HEK293 (cell line): ENCODE measurements around the gene VEZT.

ENCODE experiments used
- FEZF1 ChIP-seq: fragments of 450-650 bp; formaldehyde crosslinking; IDR thresholded peaks from 2 replicates; pipeline ENCODE4 v1.5.1; 2016; ENCODE audit warnings: missing biosample characterization, missing genetic modification characterization
- GLI4 ChIP-seq: fragments of 450-650 bp; formaldehyde crosslinking; IDR thresholded peaks from 2 replicates; pipeline ENCODE4 v1.5.1; 2016; ENCODE audit warnings: missing biosample characterization, missing genetic modification characterization
- HIC1 ChIP-seq: fragments of 450-650 bp; formaldehyde crosslinking; IDR thresholded peaks from 2 replicates; pipeline ENCODE4 v1.5.1; 2016; ENCODE audit warnings: missing biosample characterization, missing genetic modification characterization
- HOXD13 ChIP-seq: sonication (generic); formaldehyde crosslinking; IDR thresholded peaks from 2 replicates; pipeline ENCODE4 v1.8.0; 2022; ENCODE audit warnings: missing genetic modification reagents, borderline replicate concordance
- KLF8 ChIP-seq: fragments of 450-650 bp; formaldehyde crosslinking; IDR thresholded peaks from 2 replicates; pipeline ENCODE4 v1.5.1; 2016; ENCODE audit warnings: missing biosample characterization, missing genetic modification characterization
- PRDM1 ChIP-seq: fragments of 450-650 bp; formaldehyde crosslinking; IDR thresholded peaks from 2 replicates; pipeline ENCODE4; 2016; ENCODE audit warnings: missing biosample characterization, missing genetic modification characterization
- YY1 ChIP-seq: fragments of 450-650 bp; formaldehyde crosslinking; IDR thresholded peaks from 2 replicates; pipeline ENCODE4 v1.5.1; 2018; ENCODE audit warnings: missing biosample characterization, missing genetic modification characterization
- YY2 ChIP-seq: fragments of 450-650 bp; formaldehyde crosslinking; IDR thresholded peaks from 2 replicates; pipeline ENCODE4 v1.5.1; 2016; ENCODE audit warnings: missing biosample characterization, missing genetic modification characterization
- ZFP69B ChIP-seq: fragments of 450-650 bp; formaldehyde crosslinking; IDR thresholded peaks from 2 replicates; pipeline ENCODE4 v1.5.1; 2016; ENCODE audit warnings: missing biosample characterization, missing genetic modification characterization
- ZNF114 ChIP-seq: fragments of 450-650 bp; formaldehyde crosslinking; IDR thresholded peaks from 2 replicates; pipeline ENCODE4 v1.5.0; 2017; ENCODE audit warnings: missing biosample characterization, missing genetic modification characterization
- ZNF121 ChIP-seq: fragments of 450-650 bp; formaldehyde crosslinking; IDR thresholded peaks from 2 replicates; pipeline ENCODE4 v1.5.1; 2016; ENCODE audit warnings: missing biosample characterization, missing genetic modification characterization
- ZNF132 ChIP-seq: fragments of 450-650 bp; formaldehyde crosslinking; IDR thresholded peaks from 2 replicates; pipeline ENCODE4 v1.5.1; 2017; ENCODE audit warnings: missing biosample characterization, missing genetic modification characterization, borderline replicate concordance
- ZNF221 ChIP-seq: fragments of 450-650 bp; formaldehyde crosslinking; IDR thresholded peaks from 2 replicates; pipeline ENCODE4 v1.5.1; 2017; ENCODE audit warnings: missing biosample characterization, missing genetic modification characterization, borderline replicate concordance
- ZNF239 ChIP-seq: fragments of 450-650 bp; formaldehyde crosslinking; IDR thresholded peaks from 2 replicates; pipeline ENCODE4 v1.5.1; 2016; ENCODE audit warnings: missing biosample characterization, missing genetic modification characterization
- ZNF266 ChIP-seq: fragments of 450-650 bp; formaldehyde crosslinking; IDR thresholded peaks from 2 replicates; pipeline ENCODE4 v1.5.1; 2016; ENCODE audit warnings: missing biosample characterization, missing genetic modification characterization, low read depth
- ZNF335 ChIP-seq: fragments of 450-650 bp; formaldehyde crosslinking; conservative IDR thresholded peaks from 2 replicates; pipeline ENCODE4 v1.5.1; 2016; ENCODE audit warnings: missing biosample characterization, missing genetic modification characterization
- ZNF362 ChIP-seq: fragments of 450-650 bp; formaldehyde crosslinking; IDR thresholded peaks from 2 replicates; pipeline ENCODE4 v1.5.1; 2016; ENCODE audit warnings: missing biosample characterization, missing genetic modification characterization
- ZNF366 ChIP-seq: fragments of 450-650 bp; formaldehyde crosslinking; conservative IDR thresholded peaks from 2 replicates; pipeline ENCODE4 v1.5.1; 2016; ENCODE audit warnings: missing biosample characterization, missing genetic modification characterization
- ZNF391 ChIP-seq: fragments of 450-650 bp; formaldehyde crosslinking; IDR thresholded peaks from 2 replicates; pipeline ENCODE4 v1.5.1; 2016; ENCODE audit warnings: low read depth, missing biosample characterization, missing genetic modification characterization, borderline replicate concordance
- ZNF404 ChIP-seq: fragments of 450-650 bp; formaldehyde crosslinking; IDR thresholded peaks from 2 replicates; pipeline ENCODE4 v1.5.1; 2017; ENCODE audit warnings: missing biosample characterization, missing genetic modification characterization
- ZNF433 ChIP-seq: fragments of 450-650 bp; formaldehyde crosslinking; IDR thresholded peaks from 2 replicates; pipeline ENCODE4 v1.5.1; 2016; ENCODE audit warnings: missing biosample characterization, missing genetic modification characterization, low read depth
- ZNF776 ChIP-seq: fragments of 450-650 bp; formaldehyde crosslinking; IDR thresholded peaks from 2 replicates; pipeline ENCODE4 v1.5.0; 2017; ENCODE audit warnings: missing biosample characterization, missing genetic modification characterization, borderline replicate concordance
- ZSCAN23 ChIP-seq: fragments of 450-650 bp; formaldehyde crosslinking; IDR thresholded peaks from 2 replicates; pipeline ENCODE4 v1.5.1; 2016; ENCODE audit warnings: missing biosample characterization, missing genetic modification characterization
- TF ChIP-seq, protein P1 (sequence below): fragments of 450-650 bp; formaldehyde crosslinking; IDR thresholded peaks from 2 replicates; pipeline ENCODE4 v1.5.1; 2016; ENCODE audit warnings: missing biosample characterization, missing genetic modification characterization
- TF ChIP-seq, protein P2 (sequence below): fragments of 450-650 bp; formaldehyde crosslinking; IDR thresholded peaks from 2 replicates; pipeline ENCODE4 v1.5.1; 2016; ENCODE audit warnings: missing biosample characterization, missing genetic modification characterization
- TF ChIP-seq, protein P3 (sequence below): fragments of 450-650 bp; formaldehyde crosslinking; IDR thresholded peaks from 2 replicates; pipeline ENCODE4 v1.5.1; 2016; ENCODE audit warnings: missing biosample characterization, missing genetic modification characterization
- TF ChIP-seq, protein P4 (sequence below): fragments of 450-650 bp; formaldehyde crosslinking; IDR thresholded peaks from 2 replicates; pipeline ENCODE4 v1.5.1; 2017; ENCODE audit warnings: missing biosample characterization, missing genetic modification characterization

Gene VEZT

DNA sequence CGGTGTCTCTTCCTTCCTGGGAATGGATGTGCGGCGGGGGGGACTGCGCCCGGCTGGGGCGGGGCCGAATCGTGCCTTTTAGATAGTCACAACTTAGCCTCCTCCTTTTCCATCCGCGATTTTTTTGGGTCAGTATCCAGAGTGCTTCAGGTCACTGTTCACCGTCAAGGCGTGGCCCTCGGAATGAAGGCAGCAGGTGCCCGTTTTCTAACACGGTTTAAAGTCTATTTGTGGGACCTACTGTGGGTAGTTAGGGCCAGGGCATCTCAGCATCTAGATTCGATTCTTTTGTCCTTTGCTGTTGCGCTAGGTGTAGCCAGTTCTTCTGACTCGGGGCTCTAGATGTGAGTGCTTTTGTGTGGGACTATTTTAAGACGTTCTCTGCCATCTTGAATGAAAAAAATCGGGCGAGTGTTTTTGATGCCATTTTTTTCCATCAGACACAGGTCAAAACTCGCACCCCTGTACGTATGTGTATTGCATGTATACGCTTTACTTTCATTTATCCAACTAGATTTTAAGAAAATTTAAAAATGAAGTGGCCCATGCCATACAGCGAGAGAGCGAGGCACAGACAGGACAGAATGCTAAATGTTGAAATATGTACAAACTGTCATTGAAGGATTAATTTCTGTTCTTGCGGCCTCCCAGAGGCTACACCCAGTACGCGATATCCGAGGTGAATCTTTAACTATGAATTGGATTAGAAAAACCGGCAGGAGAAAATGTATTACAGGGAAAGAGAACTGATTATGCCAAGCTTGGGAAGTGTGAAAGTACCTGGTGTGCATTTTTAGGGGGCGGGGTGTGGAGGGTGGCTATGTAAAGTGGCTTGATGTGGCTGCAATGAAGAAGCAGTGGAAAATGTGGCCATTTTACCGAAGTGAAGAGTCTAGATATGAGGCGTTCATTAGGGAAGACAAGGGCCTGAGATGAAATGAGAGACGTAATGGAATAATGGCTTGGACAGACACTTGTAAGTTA lies 835 bp downstream of the VEZT start (continued):
- TF ChIP-seq, protein P1, sequence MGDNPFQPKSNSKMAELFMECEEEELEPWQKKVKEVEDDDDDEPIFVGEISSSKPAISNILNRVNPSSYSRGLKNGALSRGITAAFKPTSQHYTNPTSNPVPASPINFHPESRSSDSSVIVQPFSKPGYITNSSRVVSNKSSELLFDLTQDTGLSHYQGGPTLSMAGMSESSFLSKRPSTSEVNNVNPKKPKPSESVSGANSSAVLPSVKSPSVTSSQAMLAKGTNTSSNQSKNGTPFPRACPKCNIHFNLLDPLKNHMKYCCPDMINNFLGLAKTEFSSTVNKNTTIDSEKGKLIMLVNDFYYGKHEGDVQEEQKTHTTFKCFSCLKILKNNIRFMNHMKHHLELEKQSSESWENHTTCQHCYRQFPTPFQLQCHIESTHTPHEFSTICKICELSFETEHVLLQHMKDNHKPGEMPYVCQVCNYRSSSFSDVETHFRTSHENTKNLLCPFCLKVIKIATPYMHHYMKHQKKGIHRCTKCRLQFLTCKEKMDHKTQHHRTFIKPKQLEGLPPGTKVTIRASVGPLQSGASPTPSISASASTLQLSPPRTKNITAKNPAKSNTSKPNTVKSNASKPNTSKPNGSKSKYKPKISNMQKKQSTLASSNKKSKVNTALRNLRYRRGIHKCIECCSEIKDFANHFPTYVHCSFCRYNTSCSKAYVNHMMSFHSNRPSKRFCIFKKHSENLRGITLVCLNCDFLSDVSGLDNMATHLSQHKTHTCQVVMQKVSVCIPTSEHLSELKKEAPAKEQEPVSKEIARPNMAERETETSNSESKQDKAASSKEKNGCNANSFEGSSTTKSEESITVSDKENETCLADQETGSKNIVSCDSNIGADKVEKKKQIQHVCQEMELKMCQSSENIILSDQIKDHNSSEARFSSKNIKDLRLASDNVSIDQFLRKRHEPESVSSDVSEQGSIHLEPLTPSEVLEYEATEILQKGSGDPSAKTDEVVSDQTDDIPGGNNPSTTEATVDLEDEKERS = no peak
- peak; percentile 43; the same call in 1 of the 2 replicates for TF ChIP-seq YY1 (tag by site-specific recombination)
- no peak; the same call in 1 of the 2 replicates for TF ChIP-seq ZNF366 (tag by site-specific recombination)
- TF ChIP-seq ZNF239 (tag by site-specific recombination) = no peak
- TF ChIP-seq ZNF335 (tag by site-specific recombination) = peak; percentile 59
- no peak for TF ChIP-seq ZNF114 (tag by site-specific recombination)
- TF ChIP-seq FEZF1 (tag by site-specific recombination) = peak; percentile 24; the same call in 1 of the 2 replicates
- TF ChIP-seq, protein P2, sequence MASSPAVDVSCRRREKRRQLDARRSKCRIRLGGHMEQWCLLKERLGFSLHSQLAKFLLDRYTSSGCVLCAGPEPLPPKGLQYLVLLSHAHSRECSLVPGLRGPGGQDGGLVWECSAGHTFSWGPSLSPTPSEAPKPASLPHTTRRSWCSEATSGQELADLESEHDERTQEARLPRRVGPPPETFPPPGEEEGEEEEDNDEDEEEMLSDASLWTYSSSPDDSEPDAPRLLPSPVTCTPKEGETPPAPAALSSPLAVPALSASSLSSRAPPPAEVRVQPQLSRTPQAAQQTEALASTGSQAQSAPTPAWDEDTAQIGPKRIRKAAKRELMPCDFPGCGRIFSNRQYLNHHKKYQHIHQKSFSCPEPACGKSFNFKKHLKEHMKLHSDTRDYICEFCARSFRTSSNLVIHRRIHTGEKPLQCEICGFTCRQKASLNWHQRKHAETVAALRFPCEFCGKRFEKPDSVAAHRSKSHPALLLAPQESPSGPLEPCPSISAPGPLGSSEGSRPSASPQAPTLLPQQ (tag by site-specific recombination) = no peak
- TF ChIP-seq ZNF404 = no peak
- TF ChIP-seq ZNF433 (tag by site-specific recombination) = no peak
- TF ChIP-seq ZNF362 (tag by site-specific recombination) = peak; percentile 94
- TF ChIP-seq ZFP69B = 0 out of 2 replicates have a peak, but pooled peaks have one; percentile 1
- no peak for TF ChIP-seq ZNF132
- no peak for TF ChIP-seq GLI4 (tag by site-specific recombination)
- TF ChIP-seq KLF8 (tag by site-specific recombination) = no peak
- no peak for TF ChIP-seq ZNF221 (tag by site-specific recombination)
- TF ChIP-seq, protein P3, sequence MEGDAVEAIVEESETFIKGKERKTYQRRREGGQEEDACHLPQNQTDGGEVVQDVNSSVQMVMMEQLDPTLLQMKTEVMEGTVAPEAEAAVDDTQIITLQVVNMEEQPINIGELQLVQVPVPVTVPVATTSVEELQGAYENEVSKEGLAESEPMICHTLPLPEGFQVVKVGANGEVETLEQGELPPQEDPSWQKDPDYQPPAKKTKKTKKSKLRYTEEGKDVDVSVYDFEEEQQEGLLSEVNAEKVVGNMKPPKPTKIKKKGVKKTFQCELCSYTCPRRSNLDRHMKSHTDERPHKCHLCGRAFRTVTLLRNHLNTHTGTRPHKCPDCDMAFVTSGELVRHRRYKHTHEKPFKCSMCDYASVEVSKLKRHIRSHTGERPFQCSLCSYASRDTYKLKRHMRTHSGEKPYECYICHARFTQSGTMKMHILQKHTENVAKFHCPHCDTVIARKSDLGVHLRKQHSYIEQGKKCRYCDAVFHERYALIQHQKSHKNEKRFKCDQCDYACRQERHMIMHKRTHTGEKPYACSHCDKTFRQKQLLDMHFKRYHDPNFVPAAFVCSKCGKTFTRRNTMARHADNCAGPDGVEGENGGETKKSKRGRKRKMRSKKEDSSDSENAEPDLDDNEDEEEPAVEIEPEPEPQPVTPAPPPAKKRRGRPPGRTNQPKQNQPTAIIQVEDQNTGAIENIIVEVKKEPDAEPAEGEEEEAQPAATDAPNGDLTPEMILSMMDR (tag by site-specific recombination) = no peak
- peak; percentile 36; the same call in 1 of the 2 replicates for TF ChIP-seq YY2 (tag by site-specific recombination)
- no peak for TF ChIP-seq ZNF776 (tag by site-specific recombination)
- 0 out of 2 replicates have a peak, but pooled peaks have one; percentile 13 for TF ChIP-seq ZNF391 (tag by site-specific recombination)
- TF ChIP-seq ZSCAN23 (tag by site-specific recombination) = no peak
- TF ChIP-seq PRDM1 (tag by site-specific recombination) = peak; percentile 76
- no peak for TF ChIP-seq ZNF121 (tag by site-specific recombination)
- TF ChIP-seq, protein P4, sequence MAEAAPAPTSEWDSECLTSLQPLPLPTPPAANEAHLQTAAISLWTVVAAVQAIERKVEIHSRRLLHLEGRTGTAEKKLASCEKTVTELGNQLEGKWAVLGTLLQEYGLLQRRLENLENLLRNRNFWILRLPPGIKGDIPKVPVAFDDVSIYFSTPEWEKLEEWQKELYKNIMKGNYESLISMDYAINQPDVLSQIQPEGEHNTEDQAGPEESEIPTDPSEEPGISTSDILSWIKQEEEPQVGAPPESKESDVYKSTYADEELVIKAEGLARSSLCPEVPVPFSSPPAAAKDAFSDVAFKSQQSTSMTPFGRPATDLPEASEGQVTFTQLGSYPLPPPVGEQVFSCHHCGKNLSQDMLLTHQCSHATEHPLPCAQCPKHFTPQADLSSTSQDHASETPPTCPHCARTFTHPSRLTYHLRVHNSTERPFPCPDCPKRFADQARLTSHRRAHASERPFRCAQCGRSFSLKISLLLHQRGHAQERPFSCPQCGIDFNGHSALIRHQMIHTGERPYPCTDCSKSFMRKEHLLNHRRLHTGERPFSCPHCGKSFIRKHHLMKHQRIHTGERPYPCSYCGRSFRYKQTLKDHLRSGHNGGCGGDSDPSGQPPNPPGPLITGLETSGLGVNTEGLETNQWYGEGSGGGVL (tag by site-specific recombination) = 0 out of 2 replicates have a peak, but pooled peaks have one; percentile 27
- TF ChIP-seq HOXD13 (CRISPR knock-in tag) = no peak
- no peak for TF ChIP-seq ZNF266 (tag by site-specific recombination)
- TF ChIP-seq HIC1 (tag by site-specific recombination) = no peak
